Right ventricle myocardium superior (tissue), 1 donor: Measurements from ENCODE around the gene PSEN1. TPM values are rescaled to one million over a fixed set of nuclear protein-coding genes. Genes with fewer than 3 reads are reported as not detected.

Source experiments
- ATAC-seq: fragments of 200-7000 bp; cut with Tn5 transposase; one replicate; pipeline ENCODE4 v1.9.1; 2020; ENCODE audit warnings: mild to moderate bottlenecking; ENCODE audit not compliant: poor library complexity
- DNase-seq: peaks from one replicate; pipeline ENCODE4 v3.0.0-alpha.2; 2020
- intact Hi-C: fragments of 100-400 bp; cut with DNase I; formaldehyde crosslinking; loops from one replicate; pipeline ENCODE4 v1.11.2; 2022
- total RNA-seq: library from RNA; stranded (reverse); fragmentation: NEBNext Ultra II Directional; extraction: Animal tissue kit (Norgen Biotek cat#: 25700); gene quantifications from one replicate; pipeline ENCODE4 v1.2.1, GENCODE V29; 2021
- donor health status: DM: no; HTN: yes; CAD: no; lungs with severe emphysema.

The PSEN1 gene
- total RNA-seq, 1 donor from 2014 or later = 21.5 TPM

DNA sequence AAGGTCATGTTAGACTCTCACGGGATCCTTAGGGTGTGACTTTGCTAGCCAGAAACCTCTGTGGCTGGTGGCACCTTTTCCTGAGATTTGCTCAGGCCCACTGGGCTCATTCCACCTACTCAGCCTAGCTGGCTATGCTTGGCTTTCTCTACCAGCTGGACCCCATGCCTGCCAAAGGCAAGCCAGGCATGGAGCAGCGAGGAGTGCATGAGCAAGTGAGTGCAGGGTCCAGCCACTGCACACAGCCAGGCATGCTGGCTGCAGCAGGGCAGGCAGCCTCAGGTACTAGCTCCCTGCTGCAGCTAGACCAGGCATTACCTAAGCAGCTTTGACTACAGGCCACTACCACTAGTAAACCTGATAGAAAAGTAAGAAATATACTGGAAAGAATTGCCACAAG is 71.3 kb downstream of the PSEN1 start:
- intact Hi-C loops = no loop called here
- DNase-seq (no peak), ATAC-seq (no peak)

DNA sequence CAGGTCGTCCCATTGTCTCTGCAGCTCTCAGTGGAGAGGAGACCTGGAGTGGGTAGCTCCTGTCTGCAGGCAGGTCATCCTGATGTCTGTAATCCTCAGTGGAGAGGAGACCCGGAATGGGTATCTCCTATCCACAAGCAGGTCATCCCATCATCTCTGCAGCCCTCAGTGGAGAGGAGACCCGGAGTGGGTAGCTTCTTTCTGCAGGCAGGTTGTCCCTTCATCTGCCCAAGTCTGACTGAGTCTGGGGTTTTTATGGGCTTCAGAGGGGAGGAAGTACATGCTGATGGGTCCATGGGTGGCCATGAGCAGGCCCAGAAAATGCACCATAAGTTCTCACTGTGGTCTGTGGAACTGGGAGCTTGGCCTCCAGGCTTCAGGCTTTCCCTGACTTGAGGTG is 72.1 kb downstream of the PSEN1 start:
- ATAC-seq (no peak), DNase-seq (no peak)

DNA sequence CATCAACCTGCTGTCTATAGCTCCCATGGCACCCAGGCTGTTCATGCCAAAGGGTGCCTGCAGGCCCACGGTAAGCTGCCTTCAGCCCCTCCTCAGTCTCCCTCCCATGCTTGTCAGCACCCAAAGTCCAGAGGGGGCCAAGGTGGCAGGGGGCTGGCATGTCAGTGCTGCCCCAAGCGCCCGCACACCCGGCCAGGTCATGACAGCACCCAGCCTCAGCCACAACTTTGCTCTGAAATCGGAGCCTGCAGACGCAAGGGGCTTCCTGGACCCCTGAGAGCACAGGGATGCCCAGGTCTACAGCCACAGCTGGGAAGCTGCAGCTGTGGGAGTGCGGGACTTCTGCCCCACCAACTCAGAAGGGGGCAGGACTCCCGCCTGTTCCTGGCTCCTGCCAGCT is 72.5 kb downstream of the PSEN1 start:
- intact Hi-C loops = no loop called here
- no peak for ATAC-seq

More for the DNA sequence above, 72.1 kb downstream of the PSEN1 start:
- intact Hi-C loops = no loop called here

DNA sequence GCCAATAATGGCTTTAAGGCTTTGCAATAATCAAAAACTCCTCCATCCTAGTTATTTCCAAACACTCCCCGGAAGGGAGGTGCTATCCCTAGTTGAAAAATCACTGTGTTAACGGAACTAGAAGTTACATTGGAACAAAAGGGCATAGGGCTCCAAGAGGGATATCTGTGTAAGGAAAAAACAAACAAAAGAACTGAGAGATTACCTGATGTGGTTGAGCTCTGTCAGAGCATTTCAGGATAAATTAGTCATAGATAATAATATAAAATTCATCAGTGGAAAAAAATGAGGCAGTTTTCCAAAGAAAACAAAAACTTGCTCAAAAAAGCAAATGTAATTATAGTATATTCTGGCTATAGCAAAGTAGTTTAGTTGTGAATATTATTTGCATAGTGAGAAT is 73.6 kb downstream of the PSEN1 start:
- intact Hi-C loops = no loop called here
- ATAC-seq (no peak), DNase-seq (no peak)

More for the DNA sequence above, 72.5 kb downstream of the PSEN1 start:
- DNase-seq = no peak

DNA sequence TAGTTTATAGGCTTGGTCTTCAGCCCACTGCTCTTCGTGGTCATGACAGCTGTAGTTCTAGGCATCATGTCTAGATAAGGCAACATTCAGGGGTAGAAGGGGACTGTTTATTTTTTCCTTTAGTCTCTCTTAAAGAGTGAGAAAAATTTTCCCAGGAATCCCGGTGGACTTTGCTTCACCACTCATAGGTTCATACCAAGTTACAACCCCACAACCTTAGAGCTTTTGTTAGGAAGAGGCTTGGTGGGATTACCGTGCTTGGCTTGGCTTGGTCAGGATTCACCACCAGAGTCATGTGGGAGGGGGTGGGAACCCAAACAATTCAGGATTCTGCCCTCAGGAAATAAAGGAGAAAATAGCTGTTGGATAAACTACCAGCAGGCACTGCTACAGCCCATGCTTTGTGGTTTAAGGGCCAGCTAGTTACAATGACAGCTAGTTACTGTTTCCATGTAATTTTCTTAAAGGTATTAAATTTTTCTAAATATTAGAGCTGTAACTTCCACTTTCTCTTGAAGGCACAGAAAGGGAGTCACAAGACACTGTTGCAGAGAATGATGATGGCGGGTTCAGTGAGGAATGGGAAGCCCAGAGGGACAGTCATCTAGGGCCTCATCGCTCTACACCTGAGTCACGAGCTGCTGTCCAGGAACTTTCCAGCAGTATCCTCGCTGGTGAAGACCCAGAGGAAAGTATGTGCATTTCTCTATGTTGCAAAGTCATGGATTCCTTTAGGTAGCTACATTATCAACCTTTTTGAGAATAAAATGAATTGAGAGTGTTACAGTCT is 75.1 kb downstream of the PSEN1 start:
- intact Hi-C loops = no loop called here
- ATAC-seq = no peak

DNA sequence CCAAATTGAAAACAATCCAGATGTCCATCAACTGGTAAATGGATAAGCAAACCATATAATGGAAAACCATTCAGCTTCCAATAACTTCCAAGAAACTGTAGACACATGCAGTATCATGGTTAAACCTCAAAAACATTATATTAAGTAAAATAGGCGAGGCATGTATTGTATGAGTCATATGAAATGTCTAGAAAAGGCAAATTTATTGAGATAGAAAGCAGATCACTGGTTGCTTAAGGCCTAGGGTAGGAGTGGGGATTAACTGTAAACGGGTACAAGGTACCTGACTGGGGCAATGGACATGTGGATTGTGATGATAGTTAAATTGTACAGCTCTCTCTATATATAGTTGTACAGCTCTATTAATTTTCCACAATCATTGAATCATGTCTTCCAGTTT is 79.7 kb downstream of the PSEN1 start:
- intact Hi-C loops = no loop called here
- no peak for ATAC-seq

More for the DNA sequence above, 75.1 kb downstream of the PSEN1 start:
- no peak for DNase-seq

DNA sequence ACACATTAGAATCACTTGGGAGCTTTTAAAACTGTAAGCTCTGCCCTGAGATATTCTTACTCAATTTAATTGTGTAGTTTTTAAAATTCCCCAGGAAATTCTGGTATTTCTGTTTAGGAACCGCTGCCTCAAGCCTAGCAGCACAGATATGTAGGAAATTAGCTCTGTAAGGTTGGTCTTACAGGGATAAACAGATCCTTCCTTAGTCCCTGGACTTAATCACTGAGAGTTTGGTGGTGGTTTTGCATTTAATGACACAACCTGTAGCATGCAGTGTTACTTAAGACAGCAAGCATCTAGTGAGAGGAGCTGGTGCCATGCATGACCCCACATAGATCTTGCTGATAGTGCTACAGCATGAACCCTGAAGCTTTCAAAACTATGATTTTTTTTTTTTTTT is 81.1 kb downstream of the PSEN1 start:
- ATAC-seq (no peak), DNase-seq (no peak)
- intact Hi-C loops = no loop called here

More for the DNA sequence above, 79.7 kb downstream of the PSEN1 start:
- DNase-seq = no peak

DNA sequence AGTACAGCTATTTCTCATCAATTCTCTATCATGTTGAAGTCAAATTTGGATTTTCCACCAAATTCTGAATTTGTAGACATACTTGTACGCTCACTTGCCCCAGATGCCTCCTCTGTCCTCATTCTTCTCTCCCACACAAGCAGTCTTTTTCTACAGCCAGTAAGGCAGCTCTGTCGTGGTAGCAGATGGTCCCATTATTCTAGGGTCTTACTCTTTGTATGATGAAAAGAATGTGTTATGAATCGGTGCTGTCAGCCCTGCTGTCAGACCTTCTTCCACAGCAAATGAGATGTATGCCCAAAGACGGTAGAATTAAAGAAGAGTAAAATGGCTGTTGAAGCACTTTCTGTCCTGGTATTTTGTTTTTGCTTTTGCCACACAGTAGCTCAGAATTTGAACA is 83.8 kb downstream of the PSEN1 start:
- no peak for ATAC-seq
- intact Hi-C loops = no loop called here
- DNase-seq = no peak

DNA sequence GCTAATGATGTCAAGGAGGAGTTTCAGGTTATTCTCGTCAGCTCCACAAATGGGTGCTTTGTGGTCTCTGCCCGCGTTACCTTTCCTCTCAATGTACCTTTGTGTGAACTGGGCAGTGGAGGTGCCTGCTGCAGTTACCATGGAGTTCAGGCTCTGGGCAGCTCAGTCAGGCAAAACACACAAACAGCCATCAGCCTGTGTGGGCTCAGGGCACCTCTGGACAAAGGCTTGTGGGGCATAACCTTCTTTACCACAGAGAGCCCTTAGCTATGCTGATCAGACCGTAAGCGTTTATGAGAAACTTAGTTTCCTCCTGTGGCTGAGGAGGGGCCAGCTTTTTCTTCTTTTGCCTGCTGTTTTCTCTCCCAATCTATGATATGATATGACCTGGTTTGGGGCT is 84.3 kb downstream of the PSEN1 start:
- no peak for ATAC-seq

DNA sequence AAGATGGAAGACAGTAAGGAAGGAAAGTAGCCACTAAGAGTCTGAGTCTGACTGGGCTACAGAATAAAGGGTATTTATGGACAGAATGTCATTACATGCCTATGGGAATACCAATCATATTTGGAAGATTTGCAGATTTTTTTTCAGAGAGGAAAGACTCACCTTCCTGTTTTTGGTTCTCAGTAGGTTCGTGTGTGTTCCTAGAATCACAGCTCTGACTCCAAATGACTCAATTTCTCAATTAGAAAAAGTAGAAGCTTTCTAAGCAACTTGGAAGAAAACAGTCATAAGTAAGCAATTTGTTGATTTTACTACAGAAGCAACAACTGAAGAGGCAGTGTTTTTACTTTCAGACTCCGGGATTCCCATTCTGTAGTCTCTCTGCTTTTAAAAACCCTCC is 85.6 kb downstream of the PSEN1 start:
- ATAC-seq = no peak
- intact Hi-C loops = no loop called here
- no peak for DNase-seq

More for the DNA sequence above, 84.3 kb downstream of the PSEN1 start:
- intact Hi-C loops = no loop called here
- no peak for DNase-seq

DNA sequence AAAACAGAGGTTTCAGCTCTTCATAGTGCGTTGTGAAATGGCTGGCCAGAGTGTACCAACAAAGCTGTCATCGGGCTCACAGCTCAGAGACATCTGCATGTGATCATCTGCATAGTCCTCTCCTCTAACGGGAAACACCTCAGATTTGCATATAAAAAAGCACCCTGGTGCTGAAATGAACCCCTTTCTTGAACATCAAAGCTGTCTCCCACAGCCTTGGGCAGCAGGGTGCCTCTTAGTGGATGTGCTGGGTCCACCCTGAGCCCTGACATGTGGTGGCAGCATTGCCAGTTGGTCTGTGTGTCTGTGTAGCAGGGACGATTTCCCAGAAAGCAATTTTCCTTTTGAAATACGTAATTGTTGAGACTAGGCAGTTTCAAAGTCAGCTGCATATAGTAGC is 86.7 kb downstream of the PSEN1 start:
- intact Hi-C loops = no loop called here
- DNase-seq (no peak), ATAC-seq (peak; percentile 73)

DNA sequence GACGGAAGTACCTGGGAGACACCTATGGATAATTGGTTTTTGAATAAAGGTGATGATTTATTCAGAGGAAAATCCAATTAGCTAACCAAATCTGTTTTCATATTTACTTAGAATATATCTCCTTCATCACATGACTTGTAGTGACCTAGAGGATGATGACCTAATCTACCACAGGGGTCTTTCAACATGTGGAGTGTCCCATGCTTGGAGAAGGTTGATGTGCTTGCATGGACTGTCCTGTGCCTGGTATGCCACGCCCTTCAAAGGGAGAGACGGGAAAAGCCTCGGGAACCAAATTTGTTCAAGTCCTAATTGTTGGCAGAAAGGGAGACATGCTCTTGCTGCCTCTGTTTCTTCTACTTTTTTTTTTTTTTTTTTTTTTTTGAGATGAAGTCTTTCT is 89.2 kb downstream of the PSEN1 start:
- DNase-seq = no peak
- ATAC-seq = no peak
- intact Hi-C loops = no loop called here

DNA sequence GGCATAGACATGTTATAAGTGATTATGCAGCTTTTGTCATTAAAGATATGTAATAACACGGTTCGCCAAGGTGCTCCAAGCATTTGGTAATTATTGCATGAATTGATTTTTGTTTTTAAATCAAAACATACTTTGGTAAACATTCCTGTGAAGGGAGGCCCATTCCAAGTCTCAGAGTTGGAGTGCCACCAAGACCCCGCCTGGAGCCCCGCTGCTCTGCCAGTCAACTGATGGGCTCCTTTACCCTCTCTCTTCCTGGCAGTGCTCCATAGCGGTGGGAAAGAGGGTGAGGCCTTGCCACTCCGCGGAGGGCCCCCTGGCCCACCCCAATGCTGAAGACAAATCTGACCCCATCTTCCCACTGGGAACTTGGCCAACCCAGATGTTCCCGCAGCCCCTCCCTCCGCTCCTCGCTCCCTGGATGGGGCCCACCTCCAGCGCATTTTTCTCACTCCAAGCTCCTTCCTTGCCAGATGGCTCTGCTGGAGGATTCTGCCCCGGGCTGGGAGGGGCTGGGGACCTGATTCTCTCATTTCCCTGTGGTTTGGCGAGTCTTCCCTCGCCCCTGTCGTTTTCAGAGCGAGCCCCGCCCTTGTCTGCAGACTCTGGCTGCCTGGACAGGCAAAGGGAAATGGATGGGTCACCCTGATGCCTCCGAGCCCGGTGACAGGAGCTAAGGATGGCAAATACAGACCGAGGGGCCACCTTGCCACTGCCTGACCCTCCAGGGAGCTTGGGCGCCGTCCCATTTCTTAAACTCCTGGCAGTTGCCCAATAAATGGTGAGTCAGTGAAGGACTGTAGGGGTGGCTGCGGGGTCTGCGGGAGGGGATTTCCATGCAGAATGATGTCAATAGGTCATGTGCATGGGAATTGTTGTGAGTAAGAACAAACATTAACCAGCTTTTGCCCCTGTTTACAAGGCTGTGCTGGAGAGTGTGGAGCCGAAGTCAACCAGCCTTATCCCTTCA is 91.8 kb downstream of the PSEN1 start:
- intact Hi-C loops = no loop called here
- DNase-seq (peak; percentile 67), ATAC-seq (peak; percentile 48)

DNA sequence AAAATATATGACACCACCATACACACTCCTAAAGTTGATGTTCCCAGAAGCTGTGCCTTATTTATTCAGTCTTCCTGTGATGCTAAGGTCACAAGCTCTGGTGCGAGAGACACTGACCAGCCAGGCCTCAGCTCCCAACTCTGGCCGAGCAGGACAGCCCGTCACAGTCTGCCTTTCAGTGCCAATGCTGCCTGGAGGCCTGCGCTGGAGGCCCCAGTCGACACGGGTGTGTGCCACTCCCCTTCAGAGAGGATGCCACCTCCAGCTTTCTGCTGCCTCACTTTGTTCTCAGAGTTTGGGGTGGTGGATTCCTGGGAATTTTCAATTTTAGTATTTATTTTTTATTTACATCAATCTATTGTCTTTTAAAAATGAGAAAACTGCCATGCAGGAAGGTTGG is 93.7 kb downstream of the PSEN1 start:
- no peak for ATAC-seq
- intact Hi-C loops = no loop called here
- no peak for DNase-seq

DNA sequence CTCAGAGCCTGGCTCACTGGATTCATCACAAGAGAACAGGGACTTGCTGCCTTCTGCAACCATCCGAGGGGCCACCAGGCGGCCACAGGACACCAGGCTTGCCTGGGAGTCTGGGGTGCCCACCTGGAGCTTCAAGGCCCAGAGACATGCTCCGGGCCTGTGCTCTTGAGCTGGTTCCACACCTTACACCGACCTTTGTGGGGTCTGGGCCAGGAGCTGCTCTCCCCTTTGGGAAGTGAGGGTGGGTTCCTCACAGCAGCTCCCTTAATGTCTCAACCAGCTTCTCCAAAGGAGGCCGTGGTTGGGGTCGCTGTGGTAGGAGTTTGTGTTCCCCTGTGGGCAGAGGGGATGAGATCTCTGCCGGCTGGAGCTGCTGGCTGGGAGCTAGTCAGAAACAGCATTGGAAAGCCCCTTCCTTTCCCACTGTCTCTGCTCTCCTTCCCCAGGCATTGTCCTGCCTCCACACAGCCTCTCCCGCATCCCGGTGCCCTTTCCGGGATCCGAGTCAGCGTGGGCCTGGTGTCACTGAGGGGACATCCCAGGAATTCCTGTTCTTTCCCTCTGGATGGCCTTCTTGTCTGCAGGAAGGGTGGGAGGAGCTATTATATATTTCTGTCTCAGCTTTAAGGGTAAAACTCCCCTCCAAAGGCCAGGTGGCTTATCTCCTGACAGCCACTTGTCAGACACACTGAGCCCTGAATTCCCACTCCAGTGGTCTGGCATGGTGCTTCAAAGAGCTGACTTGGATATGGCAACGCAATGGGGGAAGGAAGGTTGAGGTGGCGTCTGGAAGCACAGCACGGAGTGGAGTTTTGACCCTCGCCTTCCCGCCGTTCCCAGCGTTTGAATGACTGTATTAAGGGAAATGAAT is 95.9 kb downstream of the PSEN1 start:
- ATAC-seq (no peak), DNase-seq (no peak)
- intact Hi-C loops = no loop called here

DNA sequence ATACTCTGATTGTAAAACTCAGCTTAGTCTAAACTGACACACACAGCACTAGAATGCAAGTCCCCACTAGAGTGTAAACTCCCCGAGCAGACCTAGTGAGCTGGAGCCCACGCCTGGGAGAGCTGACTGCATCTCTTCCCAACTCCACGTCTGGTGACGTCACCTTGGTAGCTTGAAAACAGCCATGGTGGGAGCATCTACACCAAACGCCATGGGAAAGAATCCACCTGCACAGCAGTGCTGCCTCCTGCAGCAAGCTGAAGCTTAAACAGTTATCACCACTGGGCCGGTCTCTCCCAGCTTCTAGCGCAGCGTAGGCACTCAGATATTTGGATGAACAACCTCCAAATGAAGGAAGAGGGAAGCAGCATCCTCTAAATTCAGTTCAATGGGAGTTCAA is 96.7 kb downstream of the PSEN1 start:
- ATAC-seq (no peak), DNase-seq (no peak)
- intact Hi-C loops = no loop called here

DNA sequence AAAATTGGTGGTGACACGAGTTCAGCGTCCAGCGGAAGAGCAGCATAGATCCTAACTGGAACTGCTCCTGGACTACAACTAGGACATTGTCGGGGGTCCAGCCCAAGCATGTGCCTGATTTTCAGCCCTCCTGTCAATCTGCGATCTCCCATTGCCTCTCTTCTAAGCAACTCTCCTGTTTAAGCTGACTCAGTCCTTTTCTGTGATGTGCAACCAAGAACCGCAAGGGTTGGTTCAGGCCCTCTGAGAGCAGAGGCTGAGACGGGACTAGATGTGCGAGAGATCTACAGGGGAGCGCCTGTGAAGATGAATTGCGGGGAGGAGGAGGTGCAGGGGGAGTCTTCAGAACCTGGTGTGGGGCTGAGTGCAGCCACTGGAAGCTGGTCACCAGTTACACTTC is 97.3 kb downstream of the PSEN1 start:
- intact Hi-C loops = no loop called here
- ATAC-seq (no peak), DNase-seq (no peak)

DNA sequence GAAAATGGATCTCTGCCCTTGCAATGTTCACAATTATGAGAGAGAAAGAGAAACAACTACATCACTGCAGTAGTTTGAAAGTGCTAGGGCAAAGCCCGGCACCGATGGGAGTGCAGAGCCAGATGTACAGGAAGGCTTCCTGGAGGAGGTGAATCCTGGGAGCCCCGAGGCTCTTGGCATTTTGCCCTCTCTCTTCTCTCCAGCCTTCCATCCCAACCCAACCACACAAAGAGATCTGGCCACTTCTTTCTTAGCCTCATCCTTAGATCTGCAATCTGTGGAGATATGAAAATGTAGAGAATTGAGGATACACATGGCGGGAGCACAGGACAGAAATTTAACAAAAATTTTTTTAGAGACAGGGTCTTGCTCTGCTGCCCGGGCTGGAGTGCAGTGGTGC is 97.7 kb downstream of the PSEN1 start:
- intact Hi-C loops = no loop called here

More for the DNA sequence above, 97.7 kb downstream of the PSEN1 start:
- no peak for ATAC-seq
- DNase-seq = no peak
